Stimulated activated naive CD8-positive, alpha-beta T cell treated with anti-CD3 and anti-CD28 coated beads, Interleukin-15, amount 100 ng/mL, for 72 hours (primary cell): ENCODE measurements around the gene PHF14.

ENCODE experiments used
- ATAC-seq: fragments of 150-1000 bp; cut with Tn5 transposase; 2 replicates; pipeline ENCODE4 v1.10.0; 2021; ENCODE audit warnings: mild to moderate bottlenecking, moderate library complexity
- DNase-seq, 2 donors: peaks; one replicate each; pipeline ENCODE4 v3.0.0; 2021 to 2022
- H3K27ac Mint-ChIP-seq, 2 donors: one replicate each; pipeline ENCODE4 v1.8.0; 2022; ENCODE audit warnings: mild to moderate bottlenecking in 2 of 2, mixed read lengths in 2 of 2, moderate library complexity in 2 of 2
- H3K27me3 Mint-ChIP-seq: one replicate; pipeline ENCODE4 v1.8.0; 2022; ENCODE audit warnings: mixed read lengths
- H3K4me1 Mint-ChIP-seq: one replicate; pipeline ENCODE4 v1.8.0; 2022; ENCODE audit warnings: mild to moderate bottlenecking, mixed read lengths
- H3K4me3 Mint-ChIP-seq, 2 donors: one replicate each; pipeline ENCODE4 v1.8.0; 2022; ENCODE audit warnings: mild to moderate bottlenecking in 2 of 2, mixed read lengths in 2 of 2, moderate library complexity in 1 of 2
- H3K9me3 Mint-ChIP-seq, 2 donors: one replicate each; pipeline ENCODE4 v1.8.0; 2022; ENCODE audit warnings: mixed read lengths in 2 of 2

PHF14 gene

DNA sequence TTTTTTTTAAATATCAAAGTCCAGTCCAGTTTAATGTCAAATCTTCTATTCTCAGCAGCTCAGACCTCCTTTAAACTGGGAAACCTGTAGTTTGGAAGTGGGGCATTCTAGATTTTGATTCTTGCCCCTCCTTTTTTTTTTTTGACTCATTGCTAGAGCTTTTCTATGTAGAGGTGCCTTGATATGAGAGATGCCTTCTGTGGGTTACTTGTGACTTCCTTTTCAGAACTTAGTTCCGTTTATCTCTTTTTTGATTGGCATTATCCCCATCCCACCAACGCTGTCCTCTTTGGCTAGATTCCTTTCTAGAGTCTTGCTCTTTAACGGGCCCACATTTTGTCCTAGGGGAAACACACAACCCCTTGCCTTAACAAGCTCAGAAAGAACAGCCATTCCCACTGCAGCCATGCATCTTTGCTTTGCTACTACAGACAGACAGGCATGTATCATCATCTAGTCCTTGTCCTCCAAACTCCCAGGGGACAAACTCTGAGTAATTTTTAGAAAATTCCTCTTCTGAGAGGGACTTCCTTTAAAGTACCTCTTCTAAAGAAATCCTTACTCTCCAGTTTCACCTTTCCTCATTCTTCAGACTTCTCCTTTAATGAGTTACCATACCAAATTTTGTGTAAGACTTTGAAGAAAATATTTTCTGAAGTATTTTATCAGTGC, 153.6 kb downstream of the PHF14 start:
- H3K4me1 Mint-ChIP-seq, result peaks cover 46% of the 10 kb centered on the region

DNA sequence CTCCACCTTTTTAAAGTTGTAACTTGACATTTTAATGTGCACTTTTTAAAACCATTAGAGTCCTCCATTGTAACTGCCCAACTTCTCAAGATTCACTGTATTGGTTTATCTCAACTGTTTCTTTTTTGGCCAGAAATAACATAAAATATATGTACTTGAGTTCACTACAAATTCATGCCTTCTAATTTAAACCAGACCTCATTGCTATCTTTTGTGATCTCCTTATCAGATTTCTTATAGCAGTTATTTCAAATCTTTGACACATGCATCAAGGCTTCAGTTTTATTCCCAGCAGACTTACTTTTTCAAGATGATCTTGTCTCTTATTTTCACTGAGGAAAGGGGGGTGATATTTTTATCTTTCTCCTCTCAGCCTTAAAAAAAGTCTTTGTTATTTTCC, 154.3 kb downstream of the PHF14 start:
- Mint-ChIP-seq H3K4me1 (peaks cover 48% of the 10 kb centered on the region), H3K4me3 (no peak overlapping the region)

More for the DNA sequence above, 153.6 kb downstream of the PHF14 start:
- Mint-ChIP-seq H3K27me3 (no peaks in the 10 kb centered on the region), H3K4me3 (peak overlapping the region in 1 of 2 donors; percentile 4), H3K27ac (no peak overlapping the region), H3K9me3 (peaks cover 6% of the 10 kb centered on the region in 2 donors)
- ATAC-seq (peak; percentile 74), DNase-seq (no peak)

DNA sequence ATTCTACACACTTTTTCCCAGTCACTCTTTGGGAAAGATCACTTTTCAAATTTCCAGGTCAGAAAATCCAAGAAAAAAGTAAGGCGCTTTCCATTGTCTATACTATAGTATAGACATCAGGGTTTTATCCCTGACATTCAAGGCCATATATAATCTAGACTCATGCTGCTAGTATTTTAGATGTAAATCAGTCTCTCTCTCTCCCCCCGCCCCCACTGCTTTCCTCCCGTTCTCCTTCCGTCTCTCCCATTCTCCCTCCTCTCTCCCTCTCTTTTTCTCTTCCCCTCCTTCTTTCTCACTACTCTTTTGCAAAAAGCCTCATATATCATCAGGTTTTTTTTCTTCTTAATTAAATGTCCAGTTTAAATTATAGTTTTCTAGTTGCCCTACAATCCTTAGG, 154.8 kb downstream of the PHF14 start:
- H3K27me3 Mint-ChIP-seq, result no peaks in the 10 kb centered on the region
- no peak overlapping the region for H3K27ac Mint-ChIP-seq
- no peak overlapping the region for H3K4me3 Mint-ChIP-seq
- peaks cover 48% of the 10 kb centered on the region for H3K4me1 Mint-ChIP-seq
- no peak for DNase-seq
- H3K9me3 Mint-ChIP-seq, result peaks cover 6% of the 10 kb centered on the region in 2 donors
- ATAC-seq, result no peak

More for the DNA sequence above, 154.3 kb downstream of the PHF14 start:
- H3K9me3 Mint-ChIP-seq, result peaks cover 6% of the 10 kb centered on the region in 2 donors
- ATAC-seq (no peak), DNase-seq (no peak)
- H3K27ac Mint-ChIP-seq, result peak overlapping the region in 1 of 2 donors; percentile 48
- no peaks in the 10 kb centered on the region for H3K27me3 Mint-ChIP-seq

DNA sequence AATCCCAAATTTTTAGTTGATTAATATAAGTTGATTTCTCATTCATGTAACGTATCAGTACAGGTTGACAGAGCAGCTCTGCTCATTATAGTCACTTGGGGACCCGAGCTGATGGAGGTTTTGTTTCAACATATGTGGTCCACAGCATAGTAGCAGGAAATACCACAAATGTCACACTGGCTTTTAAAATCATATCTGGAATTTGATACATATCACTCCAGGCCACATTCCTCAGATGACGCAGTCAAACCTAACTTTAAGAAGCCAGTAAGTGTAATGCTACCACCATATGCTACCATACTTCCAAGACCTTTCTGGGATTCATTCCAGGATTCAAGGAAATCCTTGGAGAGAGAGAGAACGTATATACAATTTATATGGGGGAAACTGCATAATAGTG, 156.3 kb downstream of the PHF14 start:
- ATAC-seq (peak; percentile 89), DNase-seq (peak in 1 of 2 donors; percentile 28)
- Mint-ChIP-seq H3K4me1 (peaks cover 48% of the 10 kb centered on the region), H3K9me3 (peaks cover 6% of the 10 kb centered on the region in 2 donors), H3K27me3 (no peaks in the 10 kb centered on the region), H3K27ac (no peak overlapping the region), H3K4me3 (no peak overlapping the region)

DNA sequence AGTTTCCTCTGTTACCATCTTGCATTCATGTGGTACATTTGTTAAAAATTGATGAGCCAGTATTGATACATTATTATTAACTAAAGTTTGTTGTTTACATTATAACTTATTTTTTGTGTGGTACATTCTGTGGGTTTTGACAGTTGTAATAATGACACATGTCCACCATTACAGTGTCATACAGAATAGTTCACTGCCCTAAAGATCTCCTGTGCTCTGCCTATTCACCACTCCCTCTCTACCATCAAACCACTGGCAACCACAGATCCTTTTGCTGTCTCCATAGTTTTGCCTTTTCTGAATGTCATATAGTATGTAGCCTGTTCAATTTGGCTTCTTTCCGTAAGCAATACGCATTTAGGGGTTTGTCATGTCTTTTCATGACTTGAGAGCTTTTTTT, 156.9 kb downstream of the PHF14 start:
- ATAC-seq (no peak), DNase-seq (no peak)
- Mint-ChIP-seq H3K27ac (no peak overlapping the region), H3K4me3 (no peak overlapping the region), H3K4me1 (peaks cover 48% of the 10 kb centered on the region), H3K27me3 (no peaks in the 10 kb centered on the region), H3K9me3 (peaks cover 6% of the 10 kb centered on the region in 2 donors)

DNA sequence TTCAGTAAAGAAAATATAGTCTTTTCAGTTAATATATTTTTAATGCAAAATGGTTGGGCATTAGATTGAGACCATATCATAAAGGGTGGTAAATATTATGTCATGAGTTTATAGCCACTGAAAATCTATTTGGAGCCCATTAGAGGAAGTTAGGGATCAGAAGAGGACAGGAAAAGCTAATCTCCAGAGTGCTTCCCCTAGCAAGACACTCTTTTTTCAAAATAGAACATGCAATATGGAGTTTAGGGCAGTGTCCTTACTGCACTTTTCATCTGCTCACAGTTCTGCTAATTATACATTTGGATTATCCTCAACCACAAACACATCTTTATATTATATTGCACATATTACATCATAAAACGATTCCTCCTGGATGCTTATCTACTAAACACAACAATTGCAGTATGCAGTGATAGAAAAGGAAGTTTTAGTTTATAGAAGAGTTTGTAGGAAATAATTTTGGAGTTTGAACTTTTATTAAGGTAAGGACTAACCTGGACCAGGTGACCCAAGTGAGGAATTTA, 159.8 kb downstream of the PHF14 start:
- Mint-ChIP-seq H3K27ac (peak overlapping the region in 1 of 2 donors; percentile 35), H3K4me1 (peaks cover 24% of the 10 kb centered on the region), H3K4me3 (no peak overlapping the region), H3K9me3 (peaks cover 6% of the 10 kb centered on the region in 2 donors), H3K27me3 (no peaks in the 10 kb centered on the region)
- ATAC-seq (no peak), DNase-seq (no peak)

DNA sequence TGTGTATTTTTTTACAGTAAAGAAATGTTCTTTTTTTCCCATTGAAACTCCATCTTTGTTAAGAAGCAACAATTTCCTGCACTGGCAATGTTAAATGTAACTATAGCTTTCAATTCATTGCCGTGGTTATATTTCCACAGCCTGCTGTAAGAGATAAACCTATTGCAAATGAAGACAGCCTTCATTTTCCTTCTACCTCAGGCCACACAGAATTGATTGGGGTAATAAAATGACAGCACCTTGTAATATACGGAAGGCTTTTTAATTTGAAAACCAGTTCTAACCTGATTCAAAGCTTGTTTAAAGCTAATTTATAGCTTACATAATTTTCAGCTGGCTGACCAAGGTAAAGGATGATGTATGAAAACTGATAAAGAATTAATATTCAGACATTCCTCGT, 161.9 kb downstream of the PHF14 start:
- DNase-seq, result no peak
- no peak overlapping the region for H3K4me3 Mint-ChIP-seq
- peaks cover 4% of the 10 kb centered on the region in 2 donors for H3K9me3 Mint-ChIP-seq
- peaks cover 11% of the 10 kb centered on the region for H3K4me1 Mint-ChIP-seq
- ATAC-seq, result no peak
- no peaks in the 10 kb centered on the region for H3K27me3 Mint-ChIP-seq
- peak overlapping the region in 1 of 2 donors; percentile 63 for H3K27ac Mint-ChIP-seq

DNA sequence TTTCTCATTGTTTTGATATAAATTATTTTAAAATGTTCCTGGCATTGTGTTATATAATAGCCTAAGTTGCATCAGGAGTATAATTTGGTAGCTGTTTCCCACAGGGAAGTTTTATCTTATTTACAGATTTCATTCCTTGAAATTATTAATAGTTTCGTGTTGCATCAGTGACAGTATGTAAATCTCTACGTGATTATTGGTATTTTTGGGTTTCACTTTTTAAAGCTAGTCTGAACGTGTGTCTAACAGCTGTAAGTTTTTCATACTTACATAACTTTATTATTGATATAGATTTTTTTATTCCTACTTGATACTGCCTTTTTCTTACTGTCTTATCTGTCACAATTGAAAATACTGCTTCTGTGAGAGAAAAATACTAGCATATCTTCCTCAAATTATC, 167.9 kb downstream of the PHF14 start:
- no peak for ATAC-seq
- Mint-ChIP-seq H3K27me3 (no peaks in the 10 kb centered on the region), H3K27ac (no peak overlapping the region), H3K4me3 (no peak overlapping the region), H3K4me1 (no peaks in the 10 kb centered on the region), H3K9me3 (no peaks in the 10 kb centered on the region)
- no peak for DNase-seq

DNA sequence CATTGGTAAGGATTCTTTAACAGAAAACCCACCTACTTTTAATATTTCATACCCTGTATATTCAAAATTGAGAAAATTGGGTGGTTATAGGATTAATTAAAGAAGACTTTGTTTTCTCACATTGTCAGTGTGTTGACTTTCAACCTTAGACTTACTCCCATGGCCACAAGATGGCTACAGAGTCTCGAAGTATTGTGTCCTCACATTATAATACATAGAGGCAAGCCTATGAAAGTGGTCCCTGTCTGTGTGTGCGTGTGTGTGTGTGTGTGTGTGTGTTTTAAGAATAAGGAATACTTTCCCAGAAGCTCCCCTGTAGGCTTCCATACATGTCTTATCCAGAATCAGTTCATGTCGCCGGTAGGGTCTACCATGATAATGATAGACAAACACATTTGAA, 180.0 kb downstream of the PHF14 start:
- no peak overlapping the region for H3K4me3 Mint-ChIP-seq
- no peak for ATAC-seq
- DNase-seq, result no peak
- H3K9me3 Mint-ChIP-seq, result peaks cover 0 to 10% of the 10 kb centered on the region in 2 donors
- H3K4me1 Mint-ChIP-seq, result peaks cover 5% of the 10 kb centered on the region
- H3K27me3 Mint-ChIP-seq, result no peaks in the 10 kb centered on the region
- H3K27ac Mint-ChIP-seq, result no peak overlapping the region

DNA sequence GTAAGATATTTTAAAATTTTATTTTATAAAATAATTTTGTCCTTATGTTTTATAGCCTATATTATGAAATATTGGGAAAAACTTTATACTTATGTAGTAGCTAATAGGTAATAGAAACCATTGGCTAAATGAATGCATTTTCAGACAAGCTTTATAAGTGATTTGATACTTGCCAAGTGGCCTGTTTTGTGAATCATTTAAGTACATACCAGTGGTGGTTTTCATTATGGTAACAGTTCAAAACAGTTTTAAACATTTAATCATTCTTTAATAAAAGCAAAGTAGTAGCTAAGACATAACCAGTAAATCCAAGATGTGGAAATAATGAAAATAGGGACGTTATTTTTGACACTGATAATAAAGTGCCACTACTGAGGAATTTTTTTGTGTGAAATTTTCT, 182.2 kb downstream of the PHF14 start:
- H3K9me3 Mint-ChIP-seq, result peaks cover 0 to 10% of the 10 kb centered on the region in 2 donors
- no peak for ATAC-seq

DNA sequence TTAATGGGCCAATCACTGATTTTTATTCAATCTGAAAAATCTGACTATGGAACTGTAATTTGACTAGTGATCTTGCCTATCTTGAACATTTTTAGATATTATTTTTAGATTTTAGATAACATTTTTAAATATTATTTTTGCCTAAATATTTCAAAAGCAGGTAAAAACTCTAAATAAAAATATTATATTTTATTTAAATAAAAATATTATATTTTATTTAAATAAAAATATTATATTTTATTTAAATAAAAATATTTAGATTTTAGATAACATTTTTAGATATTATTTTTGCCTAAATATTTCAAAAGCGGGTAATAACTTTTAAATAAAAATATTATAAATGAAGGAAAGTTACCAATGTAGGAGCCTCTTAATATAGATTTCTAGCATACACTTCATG, 187.8 kb downstream of the PHF14 start:
- DNase-seq, result no peak
- H3K4me1 Mint-ChIP-seq, result no peaks in the 10 kb centered on the region
- no peaks in the 10 kb centered on the region for H3K27me3 Mint-ChIP-seq
- no peak overlapping the region for H3K4me3 Mint-ChIP-seq
- no peaks in the 10 kb centered on the region for H3K9me3 Mint-ChIP-seq
- ATAC-seq, result no peak
- H3K27ac Mint-ChIP-seq, result no peak overlapping the region

More for the DNA sequence above, 182.2 kb downstream of the PHF14 start:
- DNase-seq, result no peak
- H3K4me3 Mint-ChIP-seq, result no peak overlapping the region
- no peaks in the 10 kb centered on the region for H3K27me3 Mint-ChIP-seq
- peaks cover 5% of the 10 kb centered on the region for H3K4me1 Mint-ChIP-seq
- no peak overlapping the region for H3K27ac Mint-ChIP-seq

DNA sequence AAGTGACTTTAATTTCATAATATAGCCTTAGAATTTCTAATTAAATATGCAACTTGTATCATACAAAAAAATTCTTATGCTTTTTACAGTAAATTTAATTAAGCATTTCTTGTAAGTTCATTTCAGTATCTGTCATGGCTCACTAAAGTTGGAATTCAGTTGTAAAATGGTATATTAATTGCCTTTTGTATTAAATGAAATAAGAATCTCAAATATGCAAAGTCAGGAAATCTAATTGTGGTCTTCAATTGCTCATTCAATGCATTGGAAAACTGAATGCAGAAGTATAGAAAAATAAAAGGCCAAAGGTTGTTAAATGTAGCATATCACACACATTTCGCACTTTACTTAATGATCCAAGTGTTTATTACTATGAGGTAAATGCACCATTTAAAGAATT, 189.5 kb downstream of the PHF14 start:
- ATAC-seq, result no peak
- Mint-ChIP-seq H3K27ac (no peak overlapping the region), H3K4me1 (no peaks in the 10 kb centered on the region), H3K9me3 (no peaks in the 10 kb centered on the region), H3K27me3 (no peaks in the 10 kb centered on the region), H3K4me3 (no peak overlapping the region)
- no peak for DNase-seq

DNA sequence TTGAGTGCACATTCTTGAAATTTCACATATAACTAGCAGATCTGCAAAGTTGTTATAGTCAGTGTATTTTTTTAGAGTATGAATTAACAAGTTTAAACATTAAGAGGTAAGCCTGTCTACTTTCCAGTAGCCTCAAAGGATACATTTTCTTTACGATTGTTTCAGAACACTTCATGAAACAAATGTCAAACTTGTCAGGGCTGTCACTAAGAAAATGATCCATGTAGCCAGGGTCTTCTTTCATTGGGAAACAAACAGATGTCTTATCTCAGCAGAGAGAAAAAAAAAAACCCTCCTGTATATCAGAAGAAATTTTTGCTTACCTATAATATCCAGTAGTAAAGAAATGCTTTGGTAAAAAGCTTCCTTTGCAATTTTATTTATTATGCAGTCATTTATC, 192.4 kb downstream of the PHF14 start:
- H3K4me1 Mint-ChIP-seq, result peaks cover 9% of the 10 kb centered on the region
- no peak overlapping the region for H3K4me3 Mint-ChIP-seq
- no peak for DNase-seq
- ATAC-seq, result no peak
- H3K27me3 Mint-ChIP-seq, result no peaks in the 10 kb centered on the region
- no peak overlapping the region for H3K27ac Mint-ChIP-seq
- no peaks in the 10 kb centered on the region for H3K9me3 Mint-ChIP-seq

DNA sequence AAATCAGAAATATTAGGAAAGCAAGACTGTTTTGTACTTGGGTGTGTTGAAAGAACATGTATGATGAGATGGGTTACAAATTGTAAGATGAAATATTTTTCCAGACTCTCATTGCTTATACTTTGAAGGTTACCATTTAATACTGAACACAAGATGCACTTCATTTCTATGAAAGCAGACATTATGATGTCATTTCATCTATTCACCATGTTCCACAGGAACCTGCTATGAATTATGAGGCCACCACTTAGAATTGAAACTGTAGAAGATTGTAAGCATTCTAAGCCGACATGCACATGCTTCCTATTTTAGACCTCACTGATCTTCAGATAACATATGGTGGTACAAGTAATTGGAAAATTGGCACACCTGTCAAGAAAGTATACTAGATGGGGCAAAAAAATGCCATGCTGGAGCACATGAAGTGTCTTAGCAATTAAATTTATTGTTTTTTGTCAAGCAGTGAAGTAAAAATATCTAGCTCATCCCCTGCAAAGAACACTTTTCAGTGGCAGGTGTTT, 195.0 kb downstream of the PHF14 start:
- no peak overlapping the region for H3K4me3 Mint-ChIP-seq
- no peaks in the 10 kb centered on the region for H3K9me3 Mint-ChIP-seq
- H3K27me3 Mint-ChIP-seq, result no peaks in the 10 kb centered on the region
- no peak overlapping the region for H3K27ac Mint-ChIP-seq
- no peak for DNase-seq
- peaks cover 12% of the 10 kb centered on the region for H3K4me1 Mint-ChIP-seq
- no peak for ATAC-seq

DNA sequence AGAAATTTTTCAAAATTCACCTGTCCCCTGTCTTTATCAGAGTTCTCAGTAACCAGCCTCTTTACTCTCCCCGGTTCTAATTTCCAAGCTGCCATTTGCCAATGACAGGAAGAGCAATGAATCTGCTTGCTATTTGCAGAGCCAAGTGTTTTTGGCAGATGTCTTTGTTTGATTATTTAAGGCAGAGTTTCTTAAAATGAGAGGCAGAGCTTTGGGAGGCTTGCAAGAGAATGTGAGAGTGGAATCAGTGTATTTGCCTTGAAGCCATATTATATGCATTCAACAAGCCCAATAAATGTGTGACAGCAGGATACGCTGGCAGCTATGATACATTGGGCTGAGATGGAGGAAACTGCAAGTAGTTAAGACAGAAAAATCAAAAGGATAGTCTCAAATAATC, 196.5 kb downstream of the PHF14 start:
- Mint-ChIP-seq H3K27ac (no peak overlapping the region), H3K27me3 (no peaks in the 10 kb centered on the region), H3K9me3 (no peaks in the 10 kb centered on the region), H3K4me3 (no peak overlapping the region), H3K4me1 (peaks cover 12% of the 10 kb centered on the region)
- DNase-seq (no peak), ATAC-seq (no peak)

DNA sequence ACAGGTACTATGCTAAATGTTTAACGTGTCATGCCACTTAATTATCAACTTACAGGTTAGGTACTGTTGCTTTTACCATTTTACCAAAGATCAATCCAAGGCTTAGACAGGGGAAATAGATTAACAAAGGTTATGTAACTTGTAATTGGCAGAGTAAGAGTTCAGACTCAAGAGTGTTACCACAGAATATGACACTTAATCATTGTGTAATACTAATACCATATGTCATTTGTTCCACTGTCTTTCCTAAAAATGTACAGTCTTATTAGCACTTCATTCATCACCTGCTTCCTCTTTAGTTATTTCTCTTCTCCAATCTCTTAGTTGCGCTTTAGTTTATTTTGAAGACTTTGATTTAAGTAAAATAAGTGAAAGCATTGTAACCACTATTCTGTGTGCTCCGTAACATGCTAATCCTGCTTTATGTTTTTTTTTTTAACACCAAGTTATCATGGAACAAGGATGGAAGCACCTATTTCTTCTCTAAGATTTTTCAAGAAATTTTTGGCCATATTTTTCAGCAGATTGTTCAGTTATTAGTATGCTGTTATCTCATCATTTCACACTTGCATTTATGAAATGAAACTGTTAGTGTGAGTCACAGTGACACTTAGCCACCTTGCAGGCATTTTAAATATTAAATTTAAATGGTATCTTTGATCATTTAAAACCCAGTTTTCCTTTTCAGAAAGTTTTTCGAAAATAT, 197.3 kb downstream of the PHF14 start:
- peak overlapping the region in 1 of 2 donors; percentile 48 for H3K27ac Mint-ChIP-seq
- DNase-seq, result no peak
- ATAC-seq, result peak; percentile 79

More for the DNA sequence above, 197.3 kb downstream of the PHF14 start:
- H3K27me3 Mint-ChIP-seq, result no peaks in the 10 kb centered on the region
- H3K4me3 Mint-ChIP-seq, result peak overlapping the region in 1 of 2 donors; percentile 21
- peaks cover 12% of the 10 kb centered on the region for H3K4me1 Mint-ChIP-seq
- no peaks in the 10 kb centered on the region for H3K9me3 Mint-ChIP-seq
